Ovary (tissue), 3 donors: Measurements from ENCODE around the gene MIEF1.

Experiments used
- EP300 ChIP-seq: sonication (generic); formaldehyde crosslinking; IDR thresholded peaks from one replicate; pipeline ENCODE4 v1.6.1; 2017; ENCODE audit warnings: antibody characterized with exemption
- POLR2A ChIP-seq: fragments of 450-650 bp; IDR thresholded peaks from one replicate; pipeline ENCODE4 v1.6.1; 2017; ENCODE audit warnings: antibody characterized with exemption, mild to moderate bottlenecking, moderate library complexity
- TF ChIP-seq, protein P1 (sequence below), 3 donors: fragments of 450-650 bp in 2 of 3; fragments of 200-600 bp in 1 of 3; IDR thresholded peaks; one replicate each; pipeline versions ENCODE4 v1.5.1 to v1.8.0; 2016 to 2022; ENCODE audit warnings: antibody characterized with exemption in 3 of 3, mild to moderate bottlenecking in 1 of 3
- donor health status: DM: no; HTN: no; CAD: no.

DNA sequence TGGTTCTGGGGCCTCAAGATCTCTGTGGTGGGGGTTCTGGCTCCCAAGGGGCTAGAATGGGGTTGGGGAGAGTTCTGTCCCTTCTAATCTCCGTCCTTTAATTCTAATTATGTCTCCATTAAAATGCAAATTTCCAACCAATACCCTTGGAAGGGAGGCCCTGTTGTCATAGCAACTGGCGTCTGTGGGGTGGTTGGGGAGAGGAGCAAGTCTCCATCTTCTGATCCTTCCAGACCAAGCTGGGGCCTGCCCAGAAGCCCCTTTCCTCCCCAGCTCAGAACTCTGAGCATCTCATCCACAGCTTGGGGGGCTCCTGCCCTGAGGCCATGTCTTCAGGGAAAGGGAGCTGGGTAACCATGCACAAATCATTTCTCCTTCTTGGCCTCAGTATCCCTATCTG lies 35.9 kb downstream of the MIEF1 start:
- TF ChIP-seq, protein P1, sequence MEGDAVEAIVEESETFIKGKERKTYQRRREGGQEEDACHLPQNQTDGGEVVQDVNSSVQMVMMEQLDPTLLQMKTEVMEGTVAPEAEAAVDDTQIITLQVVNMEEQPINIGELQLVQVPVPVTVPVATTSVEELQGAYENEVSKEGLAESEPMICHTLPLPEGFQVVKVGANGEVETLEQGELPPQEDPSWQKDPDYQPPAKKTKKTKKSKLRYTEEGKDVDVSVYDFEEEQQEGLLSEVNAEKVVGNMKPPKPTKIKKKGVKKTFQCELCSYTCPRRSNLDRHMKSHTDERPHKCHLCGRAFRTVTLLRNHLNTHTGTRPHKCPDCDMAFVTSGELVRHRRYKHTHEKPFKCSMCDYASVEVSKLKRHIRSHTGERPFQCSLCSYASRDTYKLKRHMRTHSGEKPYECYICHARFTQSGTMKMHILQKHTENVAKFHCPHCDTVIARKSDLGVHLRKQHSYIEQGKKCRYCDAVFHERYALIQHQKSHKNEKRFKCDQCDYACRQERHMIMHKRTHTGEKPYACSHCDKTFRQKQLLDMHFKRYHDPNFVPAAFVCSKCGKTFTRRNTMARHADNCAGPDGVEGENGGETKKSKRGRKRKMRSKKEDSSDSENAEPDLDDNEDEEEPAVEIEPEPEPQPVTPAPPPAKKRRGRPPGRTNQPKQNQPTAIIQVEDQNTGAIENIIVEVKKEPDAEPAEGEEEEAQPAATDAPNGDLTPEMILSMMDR (IDR thresholded peaks at IDR 0.05) = no peak
- TF ChIP-seq POLR2A (no peak), EP300 (no peak)
